ENCODE data around the gene RENBP.

Gene RENBP

GRCh38 chrX:153944140-153944799 is at the start of gene RENBP:
Gene RENBP, minus strand, starts transcription at chrX:153944643. Its CDS starts 33 bp downstream, at chrX:153944610.
- Histone ChIP-seq H3K4me3 (peak within 1 kb of the TSS; percentile 67), H3K27me3 (peaks cover 64% of the 10 kb centered on the region), H3K27ac (peak within 1 kb of the TSS; percentile 78), H3K4me2 (peak within 1 kb of the TSS; percentile 80), H3K9ac (peak within 1 kb of the TSS; percentile 76), H3K36me3 (peaks cover under 1% of the 10 kb centered on the region; the same call in 1 of the 2 replicates), H3K9me3 (no peaks in the 10 kb centered on the region), H4K20me1 (peaks cover 91% of the 10 kb centered on the region), H3K4me1 (peaks cover 92% of the 10 kb centered on the region)
- no peak for TF ChIP-seq Cebpa-rat (IDR thresholded peaks at IDR 0.05)

GRCh38 chrX:153993978-153994377 is 49.5 kb upstream of the RENBP start:
- Histone ChIP-seq H3K4me3 (no peak overlapping the region), H3K27me3 (peaks cover 82% of the 10 kb centered on the region)

GRCh38 chrX:153993079-153993478 is 48.6 kb upstream of the RENBP start:
- Histone ChIP-seq H3K4me1 (peaks cover 47% of the 10 kb centered on the region), H4K20me1 (peaks cover 33% of the 10 kb centered on the region; the same call in 1 of the 2 replicates), H3K9ac (no peak overlapping the region), H3K4me3 (no peak overlapping the region), H3K4me2 (no peak overlapping the region), H3K36me3 (no peaks in the 10 kb centered on the region), H3K27ac (no peak overlapping the region), H3K27me3 (peaks cover 82% of the 10 kb centered on the region), H3K9me3 (peaks cover 14% of the 10 kb centered on the region)
- TF ChIP-seq Cebpa-rat (IDR thresholded peaks at IDR 0.05): no peak

More at GRCh38 chrX:153993978-153994377, 49.5 kb upstream of the RENBP start:
- H4K20me1 ChIP-seq: peaks cover 24% of the 10 kb centered on the region; the same call in 1 of the 2 replicates
- no peaks in the 10 kb centered on the region for H3K36me3 ChIP-seq
- H3K4me2 ChIP-seq: no peak overlapping the region
- H3K27ac ChIP-seq: no peak overlapping the region
- H3K9ac ChIP-seq: no peak overlapping the region
- no peak for TF ChIP-seq Cebpa-rat (IDR thresholded peaks at IDR 0.05)
- H3K9me3 ChIP-seq: peaks cover 14% of the 10 kb centered on the region
- H3K4me1 ChIP-seq: peaks cover 38% of the 10 kb centered on the region

- no peak overlapping the region for H3K9ac ChIP-seq
- peaks cover 38% of the 10 kb centered on the region; the same call in 1 of the 2 replicates for H4K20me1 ChIP-seq
- H3K27ac ChIP-seq: no peak overlapping the region
- no peak for TF ChIP-seq Cebpa-rat (IDR thresholded peaks at IDR 0.05)
- H3K4me2 ChIP-seq: no peak overlapping the region
- peaks cover 14% of the 10 kb centered on the region for H3K9me3 ChIP-seq
- H3K27me3 ChIP-seq: peaks cover 80% of the 10 kb centered on the region
- no peak overlapping the region for H3K4me3 ChIP-seq
- H3K36me3 ChIP-seq: no peaks in the 10 kb centered on the region
- peaks cover 56% of the 10 kb centered on the region for H3K4me1 ChIP-seq
These were observed 47.7 kb upstream of the RENBP start for GRCh38 chrX:153992180-153992579.

- TF ChIP-seq Cebpa-rat (IDR thresholded peaks at IDR 0.05): no peak
- H3K9me3 ChIP-seq: peaks cover 14% of the 10 kb centered on the region
- no peak overlapping the region for H3K4me2 ChIP-seq
- no peak overlapping the region for H3K4me3 ChIP-seq
- no peaks in the 10 kb centered on the region for H3K36me3 ChIP-seq
- H4K20me1 ChIP-seq: peaks cover 41% of the 10 kb centered on the region; the same call in 1 of the 2 replicates
- no peak overlapping the region for H3K27ac ChIP-seq
- peaks cover 66% of the 10 kb centered on the region for H3K4me1 ChIP-seq
- H3K27me3 ChIP-seq: peaks cover 80% of the 10 kb centered on the region
- H3K9ac ChIP-seq: no peak overlapping the region
These were observed 46.7 kb upstream of the RENBP start for GRCh38 chrX:153991013-153991580.

GRCh38 chrX:153989973-153990655 is 45.7 kb upstream of the RENBP start:
- H3K27me3 ChIP-seq: peaks cover 82% of the 10 kb centered on the region
- no peak overlapping the region for H3K4me3 ChIP-seq
- H3K36me3 ChIP-seq: no peaks in the 10 kb centered on the region
- peak overlapping the region; percentile 51 for H3K4me2 ChIP-seq
- H3K27ac ChIP-seq: peak overlapping the region; percentile 66
- peaks cover 71% of the 10 kb centered on the region for H3K4me1 ChIP-seq
- peaks cover 14% of the 10 kb centered on the region for H3K9me3 ChIP-seq
- H3K9ac ChIP-seq: peak overlapping the region; percentile 50; the same call in 1 of the 2 replicates
- TF ChIP-seq Cebpa-rat (IDR thresholded peaks at IDR 0.05): no peak
- H4K20me1 ChIP-seq: peaks cover 38% of the 10 kb centered on the region

GRCh38 chrX:153988493-153988892 is 44.0 kb upstream of the RENBP start:
- Histone ChIP-seq H3K4me2 (no peak overlapping the region), H3K4me1 (peaks cover 76% of the 10 kb centered on the region), H3K36me3 (no peaks in the 10 kb centered on the region), H3K9ac (no peak overlapping the region), H3K27ac (peak overlapping the region; percentile 41; the same call in 1 of the 2 replicates), H3K27me3 (peaks cover 85% of the 10 kb centered on the region), H4K20me1 (peaks cover 54% of the 10 kb centered on the region), H3K4me3 (no peak overlapping the region), H3K9me3 (peaks cover 14% of the 10 kb centered on the region)
- no peak for TF ChIP-seq Cebpa-rat (IDR thresholded peaks at IDR 0.05)

GRCh38 chrX:153984351-153985178 is 40.1 kb upstream of the RENBP start:
- Histone ChIP-seq H3K9ac (peak overlapping the region; percentile 72), H3K27ac (peak overlapping the region; percentile 94), H3K27me3 (peaks cover 90% of the 10 kb centered on the region), H3K9me3 (no peaks in the 10 kb centered on the region), H3K4me1 (peaks cover 86% of the 10 kb centered on the region), H3K4me2 (peak overlapping the region; percentile 80), H3K36me3 (no peaks in the 10 kb centered on the region), H3K4me3 (peak overlapping the region; percentile 38), H4K20me1 (peaks cover 72% of the 10 kb centered on the region)
- no peak for TF ChIP-seq Cebpa-rat (IDR thresholded peaks at IDR 0.05)

GRCh38 chrX:153983321-153983801 is 38.9 kb upstream of the RENBP start:
- no peak for TF ChIP-seq Cebpa-rat (IDR thresholded peaks at IDR 0.05)

More at GRCh38 chrX:153983321-153983801, 38.9 kb upstream of the RENBP start:
- no peaks in the 10 kb centered on the region for H3K36me3 ChIP-seq
- peak overlapping the region; percentile 80 for H3K4me2 ChIP-seq
- peak overlapping the region; percentile 94 for H3K27ac ChIP-seq
- no peak overlapping the region for H3K4me3 ChIP-seq
- H4K20me1 ChIP-seq: peaks cover 75% of the 10 kb centered on the region
- no peak overlapping the region for H3K9ac ChIP-seq
- peaks cover 89% of the 10 kb centered on the region for H3K27me3 ChIP-seq
- peaks cover 74% of the 10 kb centered on the region for H3K4me1 ChIP-seq
- no peaks in the 10 kb centered on the region for H3K9me3 ChIP-seq

All from BLaER1 (cell line).